Stimulated activated naive CD4-positive, alpha-beta T cell treated with Interleukin-2 at 50 U/mL for 16 hours (primary cell): ENCODE measurements around the gene DNER.

ENCODE experiments used
- DNase-seq: peaks from one replicate; lab custom pipeline; 2025; lab: John Stamatoyannopoulos, UW

The DNER gene

DNA sequence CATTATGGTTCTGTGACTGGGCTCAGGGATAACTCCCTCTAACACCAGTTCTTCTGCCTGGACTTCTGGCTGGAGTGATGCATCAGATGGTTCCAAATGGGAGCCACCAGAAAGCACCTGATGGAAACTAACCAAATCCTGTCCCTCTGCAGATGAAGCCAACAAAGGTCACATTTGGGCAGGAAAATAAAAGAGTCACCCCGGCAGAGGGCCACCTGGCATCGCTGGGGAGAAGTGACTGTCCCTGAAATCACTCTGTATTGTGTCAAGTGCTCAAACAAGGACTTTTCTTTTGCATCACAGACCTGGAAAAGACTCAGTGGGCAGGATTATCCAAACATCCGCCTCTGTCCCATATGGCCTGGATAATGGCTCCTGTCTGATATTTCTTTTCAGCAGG is 47.5 kb downstream of the DNER start:
- no peak for DNase-seq

DNA sequence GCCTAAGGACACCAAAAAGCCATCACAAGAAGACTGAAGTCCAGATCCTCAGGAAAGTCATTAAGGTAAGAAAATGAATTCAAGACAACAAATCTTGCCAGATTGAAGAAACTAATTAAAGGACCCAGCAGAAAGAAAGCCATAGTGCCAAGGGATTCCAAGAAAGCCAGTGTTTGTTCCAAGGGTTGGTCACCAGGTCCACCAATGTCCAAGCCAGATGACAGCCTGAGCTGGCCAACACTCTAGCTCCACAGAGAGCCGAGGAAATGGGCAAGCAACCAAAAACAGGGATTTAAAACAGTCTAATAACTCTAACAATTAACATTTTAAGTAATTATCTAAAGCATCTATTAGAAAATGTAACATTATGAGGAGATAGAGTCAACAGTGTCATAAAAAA is 49.2 kb downstream of the DNER start:
- no peak for DNase-seq

DNA sequence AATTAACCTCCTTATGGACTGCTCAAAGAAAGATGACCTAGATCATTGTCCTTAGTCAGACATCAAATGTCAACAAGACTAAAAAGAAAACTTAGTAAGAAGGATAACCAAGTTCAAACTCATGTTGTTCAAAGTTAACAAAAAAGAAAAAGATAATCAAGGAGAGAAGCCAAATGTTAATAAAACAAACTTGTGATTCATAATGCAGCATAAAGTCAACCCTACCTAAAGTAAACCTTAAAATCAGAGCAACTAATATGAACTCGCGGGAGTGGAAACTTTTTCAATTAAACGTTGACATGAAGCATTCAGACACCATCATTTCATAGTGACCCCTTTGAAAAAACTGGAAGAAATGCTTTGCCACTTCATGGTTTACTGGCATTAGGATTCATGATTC is 52.9 kb downstream of the DNER start:
- DNase-seq, result no peak

DNA sequence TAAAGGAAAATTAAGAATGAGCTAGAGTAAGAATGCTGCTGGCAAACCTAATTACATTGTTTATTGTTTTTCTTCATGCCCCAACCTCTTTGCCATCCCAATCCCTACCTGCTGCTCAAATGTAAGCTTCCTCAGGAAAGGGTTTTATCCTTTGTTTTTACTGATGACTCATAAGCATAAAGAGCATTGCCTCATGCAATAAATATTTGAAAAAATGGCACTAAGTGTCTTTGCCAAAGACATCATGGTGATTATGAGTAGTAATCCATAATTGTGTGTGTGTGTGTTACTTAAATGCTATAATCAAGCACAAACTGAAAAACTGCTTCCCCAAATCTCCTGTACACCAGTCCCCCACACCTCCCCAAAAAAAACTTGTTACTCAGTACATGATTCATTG is 53.4 kb downstream of the DNER start:
- DNase-seq, result no peak

DNA sequence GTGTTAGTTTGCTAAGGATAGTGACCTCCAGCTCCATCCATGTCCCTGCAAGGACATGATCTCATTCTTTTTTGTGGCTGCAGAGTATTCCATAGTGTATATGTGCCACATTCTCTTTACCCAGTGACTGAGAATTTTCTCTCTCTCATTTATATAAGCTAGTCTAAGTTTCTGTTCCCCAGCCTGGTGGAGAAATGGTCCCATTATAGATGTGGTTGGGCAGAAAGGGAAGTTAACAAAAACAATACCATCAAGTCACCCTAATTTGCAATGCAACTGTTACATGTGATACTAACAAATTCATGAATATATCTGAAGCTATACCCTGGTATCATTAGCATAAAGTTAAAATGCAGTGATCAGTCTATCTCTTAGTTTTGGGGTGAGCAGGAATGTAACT is 54.0 kb downstream of the DNER start:
- DNase-seq, result no peak

DNA sequence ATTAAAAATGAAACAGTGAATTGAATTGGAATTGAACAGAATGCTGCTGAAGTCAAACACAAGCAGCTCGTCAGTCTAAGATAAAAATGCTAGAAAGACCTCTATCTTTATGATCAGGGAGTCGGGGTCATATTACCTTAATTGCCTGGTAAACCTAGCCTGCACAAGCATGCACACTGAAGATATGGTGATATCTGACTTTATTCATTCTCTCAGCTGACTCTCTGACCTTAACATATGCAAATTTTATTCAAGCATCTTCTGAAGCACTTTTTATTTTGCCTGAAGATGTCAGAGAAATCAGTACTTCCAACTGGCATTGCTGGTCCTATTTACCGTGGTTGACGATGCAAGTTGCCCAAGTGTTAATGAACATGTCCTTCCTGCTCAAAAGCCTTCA is 56.4 kb downstream of the DNER start:
- DNase-seq, result no peak

DNA sequence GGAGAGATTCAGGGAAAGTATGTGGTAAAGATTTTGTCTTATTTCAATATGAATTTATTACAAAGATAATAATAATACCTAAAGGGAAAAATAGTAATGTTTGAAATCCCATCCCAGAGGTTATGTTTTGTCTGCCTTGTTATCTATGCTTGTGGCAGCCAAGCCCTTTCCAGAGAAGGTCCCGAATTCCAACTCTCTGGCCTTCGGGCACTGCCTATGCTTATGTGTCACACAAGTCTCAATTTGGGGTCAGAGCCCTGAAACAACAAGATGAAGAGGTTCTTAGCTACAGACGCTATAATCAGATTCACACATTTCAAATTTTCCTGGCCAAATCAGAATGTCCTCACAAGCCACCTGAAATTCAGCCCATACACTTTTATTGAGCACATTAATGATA is 59.9 kb downstream of the DNER start:
- DNase-seq, result no peak

DNA sequence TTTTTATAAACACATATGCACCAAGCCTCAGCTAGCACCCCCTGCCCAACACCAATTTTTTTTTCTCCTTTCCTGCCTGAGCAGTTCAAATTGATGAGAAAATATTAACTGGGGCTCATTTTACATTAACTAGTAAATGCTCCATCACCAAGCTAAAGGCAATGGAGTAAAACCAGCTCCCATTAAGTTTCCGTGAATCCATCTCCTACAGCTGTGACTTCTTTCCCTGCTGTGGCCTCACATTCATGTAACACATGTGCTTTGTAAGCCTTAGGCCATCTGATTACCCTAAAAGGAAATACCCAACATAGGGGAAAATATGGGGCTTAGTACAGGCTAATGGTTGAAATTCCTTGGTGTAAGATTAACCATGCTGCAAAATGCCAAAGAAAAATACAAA is 60.8 kb downstream of the DNER start:
- no peak for DNase-seq

DNA sequence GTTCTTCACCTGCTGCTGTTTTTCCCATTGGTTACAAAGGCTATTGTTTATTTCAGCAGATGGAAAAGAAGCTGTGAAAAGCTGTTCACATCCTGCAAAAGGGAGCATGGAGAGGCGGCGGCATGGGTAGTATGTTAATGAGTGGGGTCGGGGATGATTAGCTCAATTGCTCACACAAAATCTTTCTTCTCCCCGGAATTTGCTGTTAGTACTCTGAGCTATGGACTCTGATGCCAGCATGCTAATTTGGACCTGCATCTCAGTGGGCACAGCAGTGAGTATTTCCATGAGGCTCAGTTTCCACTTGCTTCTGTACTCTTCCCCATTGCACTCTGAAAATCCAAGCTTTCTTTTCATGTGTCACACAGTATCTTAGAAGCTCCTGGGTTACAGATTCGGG is 61.6 kb downstream of the DNER start:
- no peak for DNase-seq

DNA sequence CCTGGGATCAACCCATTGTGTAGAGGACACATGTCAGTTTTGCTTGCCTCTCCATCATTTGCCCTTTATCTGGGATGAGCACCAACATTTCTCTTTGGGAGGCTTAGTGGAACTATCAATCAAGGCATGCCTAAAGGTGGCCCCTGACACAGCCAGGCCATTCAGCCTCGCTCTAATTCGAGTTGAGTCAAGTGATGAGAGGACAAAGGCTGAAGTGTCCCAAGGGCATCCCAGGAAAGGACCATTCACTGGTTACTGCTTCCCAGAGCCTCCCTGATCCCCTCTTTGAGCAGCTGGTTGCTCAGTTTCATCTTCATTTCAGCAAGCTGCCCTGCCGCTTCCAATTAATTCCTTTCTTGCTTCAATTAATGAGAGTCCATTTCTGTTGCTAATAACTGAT is 63.5 kb downstream of the DNER start:
- no peak for DNase-seq

DNA sequence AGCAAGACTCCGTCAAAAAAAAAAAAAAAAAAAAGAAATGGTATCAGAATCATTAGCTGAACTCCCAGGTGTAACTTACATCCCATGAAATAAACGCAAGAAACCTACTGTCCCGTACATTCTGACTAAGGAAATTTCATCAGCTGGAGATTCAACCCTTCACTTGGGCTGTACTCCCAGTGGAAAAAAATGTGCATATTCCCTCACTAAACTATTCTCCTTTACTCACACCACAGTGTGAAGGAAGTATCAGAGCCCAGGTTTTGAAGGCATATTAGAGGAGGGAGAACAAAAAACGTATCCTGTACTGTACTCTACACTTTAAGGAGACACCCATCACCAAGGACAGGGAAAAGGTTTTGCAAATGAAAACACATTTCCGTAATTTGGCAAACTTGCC is 64.3 kb downstream of the DNER start:
- DNase-seq, result no peak

DNA sequence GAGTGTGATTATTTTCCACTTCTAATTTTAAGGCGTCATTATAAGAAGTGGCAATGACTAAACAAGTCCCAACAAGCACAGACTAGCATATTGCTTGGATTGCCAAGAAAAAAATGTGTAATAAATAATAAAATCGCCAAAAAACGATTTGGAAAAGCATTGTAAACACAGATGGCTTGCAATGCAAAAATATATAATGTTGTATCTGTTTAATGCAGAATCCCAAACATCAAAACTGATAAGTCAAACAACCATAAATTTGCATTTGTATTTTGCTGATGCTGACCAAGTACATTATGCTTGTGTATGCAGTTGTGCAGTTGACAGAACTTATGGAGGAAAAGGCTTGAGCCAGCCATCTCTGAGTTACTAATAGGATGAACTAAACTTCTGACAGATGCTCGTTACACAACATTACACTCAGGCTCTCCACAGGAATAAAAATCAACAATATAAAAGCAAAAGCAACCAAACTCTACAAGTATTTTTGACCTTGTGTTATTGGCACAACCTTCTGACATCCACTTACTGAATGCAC is 68.1 kb downstream of the DNER start:
- no peak for DNase-seq

DNA sequence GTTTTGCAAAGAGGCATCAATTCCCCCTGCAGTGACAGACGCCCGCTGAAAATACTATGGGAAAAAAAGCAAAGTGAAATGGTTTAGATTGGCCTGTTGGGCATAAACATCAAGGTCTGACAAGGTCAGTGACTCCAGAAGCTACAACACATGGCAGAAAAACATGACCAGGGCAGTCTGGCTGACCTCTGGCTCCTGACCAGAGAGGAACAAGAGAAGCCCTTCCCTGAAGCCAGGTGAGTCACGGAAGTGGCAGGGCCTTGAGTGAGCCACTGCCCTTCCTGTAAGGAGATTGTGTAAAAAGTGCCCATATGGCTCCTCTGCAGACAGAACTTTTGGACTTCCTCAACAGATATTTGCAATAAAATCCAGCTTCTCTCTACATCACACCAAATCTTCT is 72.0 kb downstream of the DNER start:
- DNase-seq, result no peak

DNA sequence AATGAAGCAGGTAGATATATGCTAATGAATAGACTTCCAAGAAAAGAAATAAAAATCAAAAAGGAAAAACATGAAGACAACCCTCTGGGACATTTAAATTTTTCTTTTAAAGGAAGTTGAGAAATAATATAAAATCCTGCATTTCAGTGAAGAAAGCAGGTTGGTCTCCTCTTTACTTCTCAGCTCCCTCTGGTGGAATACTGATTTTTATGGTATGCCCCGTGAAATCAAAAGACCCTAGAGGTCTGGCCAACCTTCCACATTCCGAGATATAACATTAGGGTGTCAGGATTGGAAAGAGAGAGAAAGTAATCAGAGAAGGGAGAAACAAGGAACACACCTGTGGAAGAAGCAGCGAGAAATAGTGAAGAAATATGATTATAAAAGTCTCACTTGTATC is 72.7 kb downstream of the DNER start:
- DNase-seq, result no peak

DNA sequence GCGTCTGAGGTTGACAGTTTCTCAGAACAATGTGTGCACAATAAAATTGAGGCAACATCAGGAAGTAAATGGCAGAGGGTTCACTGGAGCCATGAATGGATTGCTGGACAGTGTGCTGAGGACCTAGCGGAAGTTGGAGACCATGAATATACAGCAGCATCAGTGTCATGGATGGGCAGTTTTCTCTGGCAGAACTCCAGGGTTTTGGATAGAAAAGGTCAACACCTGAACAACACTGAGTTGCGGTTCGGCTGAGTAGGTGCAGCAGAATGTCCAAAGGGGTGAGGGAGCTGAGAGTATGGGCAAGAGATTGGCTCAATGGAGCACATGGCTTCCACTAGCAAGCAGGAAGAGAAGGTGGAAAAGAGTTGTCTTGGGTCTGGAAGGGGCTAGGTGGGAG is 73.7 kb downstream of the DNER start:
- DNase-seq, result no peak

DNA sequence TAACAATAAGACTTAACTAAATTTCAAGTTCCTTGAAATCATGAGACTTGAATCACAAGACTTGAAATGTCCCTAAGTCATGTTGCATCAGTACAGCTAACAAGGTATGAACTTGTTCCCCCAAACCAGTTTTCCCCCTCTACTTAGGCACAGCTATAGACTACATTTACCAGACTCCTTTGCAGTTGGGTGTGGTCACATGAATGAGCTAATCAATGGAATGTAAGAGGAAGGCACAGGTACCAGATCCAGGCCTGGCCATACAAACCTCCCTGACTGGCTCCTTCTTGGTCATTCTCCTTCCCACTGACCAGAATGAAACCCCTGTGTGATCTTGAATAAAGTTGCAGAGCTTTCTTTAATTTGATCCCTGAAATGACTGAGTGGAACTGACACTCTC is 77.8 kb downstream of the DNER start:
- no peak for DNase-seq

DNA sequence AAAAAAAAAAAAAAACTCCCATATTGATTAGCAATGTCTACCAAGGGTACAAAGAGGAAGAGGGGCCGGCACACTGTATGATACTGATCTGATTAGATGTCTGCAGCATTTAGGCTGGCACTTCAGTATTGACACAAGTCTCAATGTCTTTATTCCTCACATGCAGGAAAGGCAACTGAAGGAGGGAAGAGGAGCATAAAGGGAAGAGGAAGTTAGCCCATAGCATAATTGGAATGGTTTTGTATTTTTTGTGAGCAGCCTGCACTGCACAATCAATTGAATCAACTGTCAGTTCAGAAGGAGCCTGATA is 79.0 kb downstream of the DNER start:
- DNase-seq, result no peak

DNA sequence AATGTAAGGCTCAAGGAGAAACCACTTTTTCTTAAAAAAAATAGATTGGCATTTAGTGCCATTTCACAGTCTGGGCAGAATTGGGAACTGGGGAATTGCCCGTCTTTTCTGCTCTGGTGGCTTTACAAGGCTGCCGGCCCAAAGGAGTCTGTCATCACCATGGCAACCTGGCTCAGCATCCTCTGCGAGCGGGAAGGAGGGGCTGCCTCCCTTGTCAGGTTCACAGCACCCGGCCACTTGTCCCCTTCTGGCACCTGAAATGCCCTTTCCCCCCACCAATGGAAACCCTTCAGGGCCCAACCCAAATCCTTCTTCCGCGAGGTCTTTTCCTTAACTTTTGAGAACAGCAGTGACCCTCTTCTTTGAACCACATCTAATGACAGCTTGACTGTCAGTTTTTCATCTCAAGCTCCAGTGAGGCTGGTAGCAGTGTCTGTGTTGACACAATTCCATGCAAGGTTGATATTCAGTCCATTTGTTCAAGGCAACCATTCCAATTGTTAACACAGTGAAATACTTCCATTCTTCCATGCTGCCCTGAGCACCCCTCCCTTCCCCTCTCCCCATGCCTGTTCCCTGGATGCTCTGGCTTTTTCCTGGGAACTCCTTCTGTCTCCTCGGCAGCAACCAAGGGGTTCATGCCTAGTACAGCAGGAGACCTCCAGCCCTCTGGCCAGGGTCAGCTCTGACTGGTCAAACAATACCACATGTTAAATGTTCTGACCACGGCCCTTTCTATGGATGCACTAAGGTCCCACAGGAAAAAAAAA is 79.6 kb downstream of the DNER start:
- no peak for DNase-seq

DNA sequence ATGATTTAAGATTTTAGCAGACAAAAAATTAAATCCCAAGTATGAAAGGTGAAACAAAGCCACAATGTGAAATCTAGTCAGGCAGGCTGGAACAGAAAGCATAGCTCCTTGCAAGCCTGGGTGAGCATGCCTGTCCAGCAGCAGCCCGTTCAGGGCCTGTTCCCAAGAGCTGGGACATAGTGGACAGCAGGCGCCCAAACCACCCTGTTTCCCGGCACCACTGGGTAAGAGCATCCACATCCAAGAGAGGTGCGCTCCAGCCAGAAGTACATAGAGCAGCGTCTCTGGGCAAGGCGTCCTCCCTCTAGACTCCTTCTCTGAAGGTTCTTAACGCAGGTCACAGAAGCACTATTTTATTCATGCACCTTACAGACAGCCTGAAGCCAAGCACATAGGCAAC is 80.8 kb downstream of the DNER start:
- no peak for DNase-seq

DNA sequence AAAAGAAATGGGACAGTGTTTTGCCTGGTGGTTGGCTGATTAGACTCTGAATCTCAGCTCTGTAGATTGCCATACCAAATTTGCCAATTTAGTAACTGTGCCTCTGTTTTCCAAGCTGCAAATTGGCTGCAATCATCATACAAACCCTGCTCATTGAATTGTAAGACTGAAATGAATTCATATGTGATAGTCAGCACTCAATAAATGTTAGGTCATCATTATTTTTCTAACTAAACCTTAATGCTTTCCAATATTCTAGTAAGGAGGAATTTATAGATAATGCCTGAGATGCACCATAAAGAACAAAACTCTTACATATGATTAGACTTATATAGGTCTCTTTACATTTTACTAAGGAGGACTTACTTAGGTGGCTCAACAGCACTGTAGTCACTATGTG is 85.3 kb downstream of the DNER start:
- DNase-seq, result no peak

DNA sequence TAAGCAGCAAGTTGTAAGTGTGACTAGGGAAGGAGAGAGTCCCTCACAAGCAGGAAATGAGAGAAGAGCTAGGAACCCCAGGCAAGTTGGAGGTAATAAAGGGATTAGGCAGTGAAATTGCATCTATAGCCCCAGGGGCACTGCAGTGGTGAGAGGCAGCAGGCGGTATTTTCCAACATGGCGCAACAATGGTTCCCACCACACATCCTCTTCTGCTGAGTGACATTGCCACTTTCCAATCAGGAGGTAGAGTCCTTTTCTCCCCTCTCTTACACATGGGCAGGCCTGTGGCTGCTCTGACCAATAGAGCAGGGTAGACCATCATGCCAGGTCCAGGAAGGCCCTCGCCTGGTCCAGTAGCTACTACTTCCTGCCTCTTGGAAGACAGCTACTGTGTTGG is 86.6 kb downstream of the DNER start:
- no peak for DNase-seq

DNA sequence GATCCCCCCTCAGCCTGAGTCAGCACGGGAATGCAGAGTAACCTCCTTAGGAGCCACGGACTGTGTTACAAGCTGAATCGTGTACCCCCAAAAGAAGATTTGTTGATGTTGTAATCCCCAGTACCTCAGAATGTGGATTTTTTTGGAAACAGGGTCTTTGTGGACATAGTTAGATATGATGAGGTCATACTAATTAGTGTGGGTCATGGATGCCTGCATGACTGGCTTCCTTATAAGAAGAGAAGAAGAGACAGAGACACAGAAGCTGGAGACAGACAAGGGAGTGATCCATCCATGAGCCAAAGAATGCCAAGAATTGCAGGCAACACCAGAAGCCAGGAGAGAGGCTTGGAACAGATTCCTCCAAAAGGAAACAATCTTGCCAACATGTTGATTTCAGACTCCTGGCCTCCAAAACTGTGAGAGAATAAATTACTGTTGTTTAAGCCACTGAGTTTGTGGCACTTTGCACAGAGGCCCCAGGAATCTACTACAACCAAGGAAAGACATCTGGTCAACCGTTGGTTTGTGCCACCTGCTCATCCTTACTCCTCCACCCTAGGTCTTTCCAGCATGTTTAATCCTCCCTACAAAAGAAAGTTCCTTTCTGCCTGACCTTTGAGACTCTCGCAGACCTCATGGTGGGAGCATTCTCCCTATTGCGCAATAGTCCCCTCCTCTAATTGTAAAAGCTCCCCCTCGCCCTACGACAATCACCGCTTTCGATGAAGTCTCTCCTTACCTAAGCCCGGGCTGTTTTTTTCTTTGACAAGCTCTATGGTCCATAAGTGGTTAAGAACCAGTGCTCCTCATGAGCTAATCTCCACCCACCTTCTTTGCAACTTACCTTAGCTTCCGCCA is 91.6 kb downstream of the DNER start:
- no peak for DNase-seq

DNA sequence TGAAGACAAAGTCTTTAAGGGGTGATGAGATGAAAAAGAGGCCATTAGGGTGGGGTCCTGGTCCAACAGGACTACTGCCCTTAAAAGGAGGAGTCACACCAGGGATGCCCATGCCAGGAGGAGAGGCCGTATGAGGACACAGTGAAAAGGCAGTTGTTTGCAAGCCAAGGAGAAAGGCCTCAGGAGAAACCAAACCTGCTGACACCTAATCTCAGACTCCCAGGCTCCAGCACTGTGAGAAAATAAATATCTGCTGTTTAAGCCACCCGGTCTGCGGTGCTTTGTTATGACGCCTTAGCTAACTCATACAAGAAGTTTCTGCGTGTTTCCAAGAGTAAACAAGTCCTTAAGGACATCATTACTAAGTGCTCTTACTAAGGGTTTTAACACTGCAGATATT is 93.6 kb downstream of the DNER start:
- no peak for DNase-seq

DNA sequence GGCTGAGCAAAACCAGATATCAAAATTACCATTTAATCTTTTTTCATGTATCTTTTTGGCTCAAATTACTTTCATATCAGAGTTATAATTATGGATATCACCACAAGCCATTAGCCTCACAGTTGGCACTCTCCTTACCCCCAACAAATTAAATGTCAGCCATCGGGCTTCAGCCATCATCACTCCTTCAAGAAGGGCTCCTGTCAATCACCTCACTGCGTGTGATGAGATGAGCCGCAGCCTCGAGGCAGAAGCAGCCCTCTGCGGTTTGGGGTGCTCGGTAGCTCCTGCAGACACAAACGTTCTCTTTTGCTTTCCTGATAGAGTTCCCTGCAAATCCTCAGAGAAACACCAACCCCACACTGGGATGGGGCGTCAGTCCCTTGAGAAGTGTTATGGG is 94.1 kb downstream of the DNER start:
- DNase-seq, result no peak
